ES-I3 (cell line): Measurements from ENCODE around the gene CLEC19A.
"Not testable (repeated sequence)": the region's sequence is repeated elsewhere in the genome, so short reads cannot be mapped to it uniquely, and the experiment has no call there.

Source experiments
- H3K36me3 ChIP-seq: 2 replicates; pipeline ENCODE4 v1.6.1; 2013; ENCODE audit warnings: mild to moderate bottlenecking, low read length, control low read depth, moderate library complexity; ENCODE audit not compliant: insufficient read depth
- H3K4me1 ChIP-seq: 2 replicates; pipeline ENCODE4 v1.6.1; 2013; ENCODE audit warnings: mild to moderate bottlenecking, control low read depth, low read length; ENCODE audit not compliant: insufficient read depth
- H3K9ac ChIP-seq: 2 replicates; pipeline ENCODE4 v1.6.1; 2013; ENCODE audit warnings: low read depth, mild to moderate bottlenecking, low read length, moderate library complexity
- H3K9me3 ChIP-seq: 2 replicates; pipeline ENCODE4 v1.6.1; 2013; ENCODE audit warnings: mild to moderate bottlenecking, low read length, moderate library complexity; ENCODE audit not compliant: control insufficient read depth, insufficient read depth

Gene CLEC19A

GRCh38 chr16:19292186-19292585 lies 6.7 kb downstream of the CLEC19A start:
- H3K9ac ChIP-seq, result no peak overlapping the region
- no peaks in the 10 kb centered on the region for H3K9me3 ChIP-seq
- H3K4me1 ChIP-seq, result peaks cover 35% of the 10 kb centered on the region
- no peaks in the 10 kb centered on the region for H3K36me3 ChIP-seq

DNA sequence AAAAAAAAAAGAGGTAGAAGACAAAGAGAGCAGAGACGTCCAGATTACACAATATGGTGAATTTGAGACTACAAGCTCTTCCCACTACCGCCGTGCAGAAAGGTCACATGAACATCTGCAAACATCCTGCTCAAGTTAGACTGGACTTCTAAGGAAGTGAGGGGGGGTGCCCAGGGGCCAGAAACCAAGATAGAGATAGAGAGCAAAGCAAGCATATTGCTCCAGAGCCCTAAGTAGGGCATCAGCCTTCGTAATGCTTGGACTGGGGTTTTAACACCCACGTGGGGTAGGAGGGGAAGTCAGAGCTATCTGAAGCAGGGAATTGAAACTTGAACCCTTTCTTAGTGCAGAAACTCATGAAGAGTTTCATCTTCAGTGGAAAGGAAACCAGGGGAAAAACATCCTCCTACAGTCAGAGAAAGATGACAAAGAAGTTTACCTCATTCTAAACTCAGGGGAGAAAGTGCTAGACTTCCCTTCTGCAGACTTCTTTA lies 8.7 kb downstream of the CLEC19A start:
- no peaks in the 10 kb centered on the region for H3K9me3 ChIP-seq
- H3K4me1 ChIP-seq, result peaks cover 27% of the 10 kb centered on the region
- no peak overlapping the region for H3K9ac ChIP-seq
- no peaks in the 10 kb centered on the region for H3K36me3 ChIP-seq

DNA sequence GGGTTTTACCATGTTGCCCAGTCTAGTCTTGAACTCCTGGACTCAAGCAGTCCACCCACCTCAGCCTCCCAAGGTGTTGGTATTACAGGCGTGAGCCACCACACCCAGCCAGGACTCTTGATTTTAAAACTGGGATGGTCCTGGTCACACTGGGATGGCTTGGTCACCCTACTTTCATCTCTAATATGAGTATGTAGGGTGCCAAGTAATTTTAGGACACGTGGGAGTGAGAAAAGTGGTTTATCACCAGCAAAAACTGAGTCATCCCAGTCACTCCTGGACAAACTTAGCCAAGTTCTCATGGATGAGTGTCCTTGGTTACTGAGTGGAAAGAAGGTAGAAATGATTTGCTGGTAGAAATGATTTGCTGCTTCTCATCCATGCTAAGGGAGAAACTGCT lies 9.9 kb downstream of the CLEC19A start:
- no peak overlapping the region for H3K9ac ChIP-seq
- H3K9me3 ChIP-seq, result no peaks in the 10 kb centered on the region
- H3K36me3 ChIP-seq, result no peaks in the 10 kb centered on the region
- peaks cover 18% of the 10 kb centered on the region for H3K4me1 ChIP-seq

- Histone ChIP-seq H3K9me3 (no peaks in the 10 kb centered on the region), H3K9ac (no peak overlapping the region), H3K36me3 (no peaks in the 10 kb centered on the region), H3K4me1 (0 out of 2 replicates have a peak, but pooled peaks cover under 1% of the 10 kb centered on the region)
These were observed 11.9 kb downstream of the CLEC19A start for GRCh38 chr16:19297454-19297853.

DNA sequence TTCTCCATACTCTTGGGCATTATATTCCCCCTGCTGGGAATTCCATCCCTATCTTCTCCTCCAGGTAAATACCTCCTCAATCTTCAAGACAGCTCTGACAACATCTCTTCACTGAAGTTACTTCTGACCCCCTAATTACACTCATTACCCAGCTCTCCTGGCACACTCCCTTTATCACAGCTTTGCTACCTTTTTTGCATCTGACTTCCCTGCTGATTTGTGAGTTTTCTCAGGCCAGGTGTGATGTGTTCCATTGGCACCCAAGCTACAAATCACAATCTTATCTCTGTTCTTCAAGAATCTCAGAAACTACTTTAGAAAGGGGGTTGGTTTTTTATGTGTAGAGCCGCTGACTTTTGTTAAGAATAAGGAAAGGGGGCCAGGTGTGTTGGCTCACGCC lies 14.0 kb downstream of the CLEC19A start:
- Histone ChIP-seq H3K4me1 (peaks cover under 1% of the 10 kb centered on the region; the same call in 1 of the 2 replicates), H3K9me3 (no peaks in the 10 kb centered on the region), H3K36me3 (no peaks in the 10 kb centered on the region), H3K9ac (no peak overlapping the region)

GRCh38 chr16:19301931-19302330 lies 16.4 kb downstream of the CLEC19A start:
- no peaks in the 10 kb centered on the region for H3K36me3 ChIP-seq
- peaks cover 3% of the 10 kb centered on the region; the same call in 1 of the 2 replicates for H3K4me1 ChIP-seq
- no peak overlapping the region for H3K9ac ChIP-seq
- H3K9me3 ChIP-seq, result no peaks in the 10 kb centered on the region

- Histone ChIP-seq H3K9me3 (no peaks in the 10 kb centered on the region), H3K36me3 (no peaks in the 10 kb centered on the region), H3K4me1 (peaks cover 3% of the 10 kb centered on the region; the same call in 1 of the 2 replicates), H3K9ac (no peak overlapping the region)
These were observed 19.2 kb downstream of the CLEC19A start for GRCh38 chr16:19304750-19305149.

DNA sequence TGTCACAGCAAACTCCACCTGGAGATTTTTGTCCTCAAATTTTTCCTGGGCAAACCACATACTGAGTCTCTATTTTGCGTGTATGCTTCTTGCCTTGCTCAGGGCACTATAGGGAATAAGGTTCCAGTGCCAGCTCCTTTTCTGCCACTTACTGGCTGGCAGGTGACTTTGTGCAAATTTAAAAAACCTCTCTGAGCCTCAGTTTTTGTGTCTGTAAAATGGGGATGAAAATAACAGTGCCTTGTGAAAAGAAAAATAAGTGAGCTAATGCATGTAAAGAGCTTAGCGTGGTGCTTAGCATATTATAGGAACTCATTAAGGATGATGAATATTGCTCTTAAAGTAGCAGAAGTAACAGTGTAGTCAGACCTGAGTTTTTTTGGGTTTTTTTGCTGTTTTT lies 19.9 kb downstream of the CLEC19A start:
- Histone ChIP-seq H3K9me3 (no peaks in the 10 kb centered on the region), H3K36me3 (no peaks in the 10 kb centered on the region), H3K9ac (no peak overlapping the region), H3K4me1 (peaks cover 3% of the 10 kb centered on the region; the same call in 1 of the 2 replicates)

GRCh38 chr16:19307587-19308241 lies 22.2 kb downstream of the CLEC19A start:
- H3K9me3 ChIP-seq, result peaks cover 3% of the 10 kb centered on the region; the same call in 1 of the 2 replicates
- no peaks in the 10 kb centered on the region for H3K36me3 ChIP-seq
- peaks cover 3% of the 10 kb centered on the region; the same call in 1 of the 2 replicates for H3K4me1 ChIP-seq
- no peak overlapping the region for H3K9ac ChIP-seq

DNA sequence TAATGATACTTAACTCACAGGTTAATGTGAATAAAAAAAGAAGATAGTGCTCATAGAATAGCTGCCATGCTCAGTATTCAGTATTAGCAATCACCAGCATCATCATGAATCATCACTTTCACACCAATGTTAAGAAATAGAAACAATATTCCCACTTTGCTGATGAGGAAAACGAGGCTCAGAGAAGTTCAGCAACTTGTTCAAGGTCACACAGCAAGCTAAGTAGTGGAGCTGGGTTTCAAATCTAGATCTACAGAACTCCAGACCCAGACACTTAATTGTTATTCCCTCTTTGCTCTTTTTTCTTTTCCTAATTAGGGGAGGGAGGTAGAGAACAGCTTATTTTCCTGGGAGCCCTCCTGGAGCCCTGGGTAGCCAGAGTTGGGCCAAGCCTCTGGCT lies 22.9 kb downstream of the CLEC19A start:
- peaks cover 5% of the 10 kb centered on the region for H3K9me3 ChIP-seq
- peaks cover 3% of the 10 kb centered on the region; the same call in 1 of the 2 replicates for H3K4me1 ChIP-seq
- no peaks in the 10 kb centered on the region for H3K36me3 ChIP-seq
- H3K9ac ChIP-seq, result no peak overlapping the region

DNA sequence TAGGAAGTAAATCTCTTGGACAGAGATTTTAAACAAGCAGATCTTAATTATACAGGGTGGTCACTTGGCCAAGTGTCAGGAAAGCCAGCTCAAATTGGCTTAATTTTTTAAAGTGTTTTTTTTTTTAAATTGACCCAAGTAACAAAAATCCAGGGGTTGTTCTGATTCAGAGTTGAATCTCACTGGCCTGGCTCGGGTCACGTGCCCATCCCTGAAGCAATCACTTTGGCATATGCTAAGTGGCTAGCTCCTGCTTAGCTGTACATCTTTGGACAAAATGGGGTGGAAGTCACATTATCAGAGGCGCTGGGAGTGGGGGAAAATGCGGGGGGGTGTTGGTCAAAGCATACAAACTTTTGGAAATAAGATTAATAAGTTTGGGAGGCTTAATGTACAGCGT lies 23.6 kb downstream of the CLEC19A start:
- H3K4me1 ChIP-seq, result peaks cover 3% of the 10 kb centered on the region; the same call in 1 of the 2 replicates
- H3K9me3 ChIP-seq, result peaks cover 5% of the 10 kb centered on the region
- no peaks in the 10 kb centered on the region for H3K36me3 ChIP-seq
- H3K9ac ChIP-seq, result no peak overlapping the region

DNA sequence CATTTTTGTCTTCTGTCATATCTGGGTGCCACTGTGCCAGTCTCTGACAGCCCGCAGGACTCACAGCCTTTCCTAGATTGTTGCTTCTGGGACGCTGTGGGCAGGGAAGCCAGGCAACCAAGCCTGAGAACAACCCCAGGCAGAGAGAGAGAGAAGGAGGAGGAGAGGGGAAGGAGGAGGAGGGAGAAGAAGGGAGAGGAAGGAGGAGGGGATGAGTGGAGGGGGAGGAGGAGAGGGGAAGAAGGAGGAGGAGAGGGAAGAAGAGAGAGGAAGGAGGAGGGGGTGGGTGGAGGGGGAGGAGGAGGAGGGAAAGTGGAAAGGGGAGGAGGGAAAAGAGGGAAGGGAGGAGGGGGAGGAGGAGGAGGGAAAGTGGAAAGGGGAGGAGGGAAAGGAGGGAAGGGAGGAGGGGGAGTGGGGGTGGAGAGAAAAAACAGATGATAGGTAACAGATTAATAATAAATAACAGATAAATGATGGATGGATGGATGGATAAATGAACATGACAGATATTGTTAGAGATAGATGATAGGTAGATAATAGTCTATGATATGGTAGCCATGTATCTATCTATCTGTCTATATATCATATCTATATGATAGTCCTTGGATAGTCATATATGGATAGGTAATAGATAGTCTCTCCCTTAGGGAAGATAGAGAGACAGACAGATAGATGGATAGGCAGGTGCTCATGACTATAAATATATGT lies 29.3 kb downstream of the CLEC19A start:
- Histone ChIP-seq H3K4me1 (peaks cover 15% of the 10 kb centered on the region), H3K36me3 (no peaks in the 10 kb centered on the region), H3K9me3 (peaks cover 5% of the 10 kb centered on the region), H3K9ac (no peak overlapping the region)

DNA sequence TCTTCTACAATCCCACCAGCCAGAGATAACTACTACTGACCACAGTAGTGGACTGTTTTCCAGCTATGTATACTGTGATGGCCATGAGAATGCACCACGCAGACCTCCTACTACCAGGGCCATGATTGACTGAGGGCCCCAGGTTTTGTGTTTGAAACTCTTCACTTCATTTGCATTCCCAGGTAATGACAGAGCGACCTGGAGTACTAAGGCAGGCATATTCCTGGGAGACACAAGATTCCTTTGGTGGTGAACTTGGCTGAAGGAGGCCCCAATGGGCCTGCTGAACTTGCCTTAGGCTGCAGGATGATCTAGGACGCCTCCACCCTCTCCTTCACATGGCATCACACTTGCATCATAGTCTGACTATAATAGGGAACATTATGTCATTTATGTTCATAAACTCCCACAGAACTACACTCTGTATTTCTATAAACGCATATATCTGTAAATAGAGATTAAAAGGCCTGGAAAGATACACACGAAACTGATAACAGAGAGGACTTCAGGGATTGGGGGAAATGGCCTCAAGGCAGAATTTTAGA lies 30.4 kb downstream of the CLEC19A start:
- H3K9me3 ChIP-seq, result peaks cover 5% of the 10 kb centered on the region
- H3K36me3 ChIP-seq, result no peaks in the 10 kb centered on the region
- H3K4me1 ChIP-seq, result peaks cover 15% of the 10 kb centered on the region
- no peak overlapping the region for H3K9ac ChIP-seq

DNA sequence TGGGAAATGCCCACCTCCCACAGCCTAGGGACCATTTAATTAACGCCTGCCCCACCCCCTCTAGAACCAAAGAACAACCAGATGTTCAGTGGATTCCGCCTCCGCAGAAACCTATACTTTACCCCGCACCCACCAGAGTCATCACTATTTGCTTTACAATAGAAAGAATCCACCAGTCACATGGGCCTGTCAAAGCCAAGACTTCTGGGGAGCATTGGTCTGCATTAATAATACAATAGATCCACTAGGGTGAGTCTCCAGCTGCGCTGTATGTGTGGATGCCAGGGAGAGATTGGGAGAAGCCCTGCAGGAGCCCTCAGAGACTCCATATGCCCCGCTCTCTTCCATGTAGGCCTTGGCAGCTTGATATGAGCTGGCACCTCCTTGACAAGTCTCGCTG lies 31.3 kb downstream of the CLEC19A start:
- H3K36me3 ChIP-seq, result no peaks in the 10 kb centered on the region
- peaks cover 5% of the 10 kb centered on the region for H3K9me3 ChIP-seq
- H3K4me1 ChIP-seq, result peaks cover 15% of the 10 kb centered on the region
- no peak overlapping the region for H3K9ac ChIP-seq

- not testable (repeated sequence) for H3K9ac ChIP-seq, H3K36me3 ChIP-seq, H3K9me3 ChIP-seq, H3K4me1 ChIP-seq
These were observed 35.7 kb downstream of the CLEC19A start for GRCh38 chr16:19321186-19321585.
